ENCODE data around the gene SLC25A30.
"Not testable (repeated sequence)": the region's sequence is repeated elsewhere in the genome, so short reads cannot be mapped to it uniquely, and the experiment has no call there.

The SLC25A30 gene

DNA sequence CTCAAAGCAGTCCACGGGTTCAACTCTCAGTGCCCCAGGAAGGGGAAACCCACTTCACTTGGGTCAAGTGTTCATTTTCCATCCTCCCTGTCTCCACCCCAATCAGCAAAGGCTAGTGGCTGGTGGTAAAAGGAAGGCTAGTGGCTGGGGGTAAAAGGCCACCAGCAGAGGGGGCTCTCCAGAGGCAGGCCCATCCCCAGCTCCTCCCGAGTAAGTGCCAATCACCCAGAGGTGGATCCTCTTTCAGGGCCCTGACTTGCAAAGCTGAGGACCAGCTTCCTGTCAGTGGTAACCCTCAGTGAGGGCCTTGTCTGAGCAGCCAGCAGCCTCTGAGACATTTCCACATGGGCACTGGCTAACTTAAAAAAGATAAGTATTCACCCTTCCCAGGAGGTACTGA lies 55.2 kb downstream of the SLC25A30 start:
- no peak for DNase-seq

DNA sequence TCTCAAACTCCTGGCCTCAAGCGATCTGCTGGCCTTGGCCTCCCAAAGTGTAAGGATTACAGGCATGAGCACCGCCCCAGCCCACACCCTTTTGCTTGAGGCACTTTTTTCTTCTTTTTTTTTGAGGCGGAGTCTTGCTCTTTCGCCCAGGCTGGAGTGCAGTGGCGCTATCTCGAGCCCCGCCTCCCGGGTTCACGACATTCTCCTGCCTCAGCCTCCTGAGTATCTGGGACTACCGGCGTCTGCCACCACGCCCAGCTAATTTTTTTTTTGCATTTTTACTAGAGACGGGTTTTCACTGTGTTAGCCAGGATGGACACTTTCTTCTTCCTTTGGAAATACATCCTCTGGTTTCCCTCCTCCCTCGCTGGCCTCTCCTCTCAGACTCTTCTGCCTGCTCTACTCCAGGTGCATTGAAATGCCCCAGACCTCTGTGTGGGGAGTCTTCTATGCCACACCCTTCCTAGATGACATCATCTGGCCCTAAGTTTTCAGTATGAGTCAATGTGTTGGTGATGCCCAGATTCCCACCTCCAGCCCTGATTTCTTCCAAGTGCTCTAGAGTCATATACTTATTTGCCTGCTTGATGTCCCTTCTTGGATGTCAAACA lies 56.5 kb downstream of the SLC25A30 start:
- DNase-seq, result no peak

DNA sequence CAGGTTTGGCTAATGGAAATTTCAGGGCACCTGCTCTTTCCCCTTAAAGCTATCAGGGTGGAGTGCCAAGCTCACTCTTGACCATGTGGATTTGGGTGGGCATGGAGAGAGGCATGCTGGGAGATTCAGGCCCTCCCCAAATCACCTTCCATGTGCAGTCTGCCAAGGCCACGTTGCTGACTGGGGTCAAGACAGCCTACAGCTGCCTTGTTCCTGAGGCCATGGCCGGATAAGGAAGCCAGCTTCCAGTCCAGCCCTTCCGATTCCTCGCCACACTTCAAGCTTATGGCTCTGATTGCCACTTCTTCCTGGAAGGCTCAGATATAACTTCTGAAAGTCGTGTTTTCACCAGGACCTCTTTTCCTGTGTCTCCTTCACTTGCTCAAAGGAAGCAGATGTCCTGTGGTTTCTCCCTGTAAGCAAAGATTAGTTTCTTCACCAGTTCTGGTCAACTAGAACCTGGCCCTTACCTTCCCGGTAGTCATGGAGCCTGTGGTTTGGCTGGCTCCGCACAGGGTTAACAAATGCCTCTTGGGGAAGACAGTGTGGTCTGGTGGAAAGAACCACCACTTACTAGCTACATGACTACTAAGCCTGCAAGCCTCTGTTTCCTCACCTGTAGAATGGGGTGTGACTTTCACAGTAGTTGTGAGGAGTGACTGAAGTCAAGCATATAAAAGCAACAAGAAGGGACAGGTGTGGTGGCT lies 61.1 kb downstream of the SLC25A30 start:
- DNase-seq, result no peak

DNA sequence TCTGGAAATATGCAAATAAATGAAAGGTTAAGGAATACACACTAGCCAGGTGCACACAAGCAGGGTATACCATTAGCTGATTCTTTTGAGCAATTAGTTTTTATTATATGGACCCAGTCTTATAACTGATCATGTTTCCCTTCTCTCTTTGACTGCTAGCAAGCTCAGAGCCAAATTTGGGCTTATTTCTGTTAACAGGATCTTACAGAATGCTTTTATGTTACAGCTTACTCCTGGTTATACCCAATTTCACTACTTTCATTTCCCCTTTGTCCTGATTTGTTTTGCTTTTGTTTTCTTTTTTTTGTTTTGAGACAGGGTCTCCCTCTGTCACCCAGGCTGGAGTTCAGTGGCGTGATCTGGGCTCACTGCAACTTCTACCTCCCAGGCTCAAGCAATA lies 64.3 kb downstream of the SLC25A30 start:
- no peak for DNase-seq

DNA sequence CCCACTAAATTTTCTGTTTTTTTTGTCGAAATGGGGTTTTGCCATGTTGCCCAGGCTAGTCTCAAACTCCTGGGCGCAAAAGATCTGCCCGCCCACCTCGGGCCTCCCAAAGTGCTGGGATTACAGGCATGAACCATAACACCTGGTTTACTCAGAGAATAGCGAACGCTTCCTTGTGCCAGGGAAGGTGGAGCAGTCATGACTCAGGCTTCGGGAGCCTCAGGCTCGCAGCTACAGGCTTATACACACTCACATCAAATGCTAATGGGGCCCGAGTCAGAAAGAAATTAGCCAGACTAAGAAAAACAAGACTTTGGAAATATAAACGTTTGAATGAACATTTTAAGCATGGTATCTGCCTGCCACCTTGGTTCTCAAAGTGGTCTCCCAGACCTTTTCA lies 66.1 kb downstream of the SLC25A30 start:
- no peak for DNase-seq

DNA sequence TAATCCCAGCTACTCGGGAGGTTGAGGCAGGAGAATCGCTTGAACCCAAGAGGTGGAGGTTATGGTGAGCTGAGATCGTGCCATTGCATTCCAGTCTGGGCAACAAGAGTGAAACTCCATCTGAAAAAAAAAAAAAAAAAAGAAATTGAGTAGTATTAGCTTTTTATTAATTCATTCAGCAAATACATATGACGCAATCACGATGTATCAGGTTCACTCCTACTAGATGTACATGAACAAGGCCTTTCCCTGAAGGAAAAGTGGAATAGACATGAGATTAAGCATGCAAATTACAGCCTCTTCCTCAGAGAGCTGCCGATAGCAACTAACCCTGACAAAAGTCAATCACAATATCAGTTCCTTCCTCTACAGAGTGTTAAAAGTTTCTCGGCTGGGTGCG lies 68.0 kb downstream of the SLC25A30 start:
- no peak for DNase-seq

DNA sequence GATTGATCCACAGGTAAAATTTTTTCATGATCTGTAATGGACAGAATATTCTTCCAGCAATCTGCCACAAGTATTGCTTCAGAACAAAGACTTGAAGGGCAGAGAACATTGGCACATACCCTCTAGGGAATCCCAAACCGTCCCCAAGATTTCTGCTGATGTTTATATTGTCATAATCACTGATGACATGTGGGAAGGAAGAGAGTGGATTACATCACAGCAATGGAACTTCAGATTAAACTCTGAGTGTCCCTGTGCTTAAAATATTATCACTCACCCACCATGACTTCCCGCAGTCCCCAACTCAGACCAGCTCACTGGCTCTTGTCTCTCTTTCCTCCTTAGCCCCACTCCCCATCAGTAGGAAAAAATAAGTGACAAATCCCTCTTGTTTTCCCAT lies 68.7 kb downstream of the SLC25A30 start:
- no peak for DNase-seq

DNA sequence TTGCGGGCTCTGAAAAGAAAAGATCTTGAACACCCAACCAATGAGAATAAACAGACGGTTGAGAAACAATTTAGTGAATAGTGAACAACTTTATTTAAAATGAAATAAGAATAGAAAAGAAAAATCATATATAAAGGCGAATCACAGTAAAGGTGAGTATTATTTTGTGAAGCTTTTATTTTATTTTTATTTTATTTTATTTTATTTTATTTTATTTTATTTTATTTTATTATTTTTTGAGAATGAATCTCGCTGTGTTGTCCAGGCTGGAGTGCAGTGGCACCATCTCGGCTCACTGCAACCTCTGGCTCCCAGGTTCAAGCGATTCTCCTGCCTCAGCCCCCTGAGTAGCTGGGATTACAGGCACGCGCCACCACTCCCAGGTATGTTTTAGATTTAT lies 74.1 kb downstream of the SLC25A30 start:
- not testable (repeated sequence) for DNase-seq

Data from NCI-H2081 treated with DMSO at 0.1 percent for 48 hours (cell line).